Measurements from ENCODE around the gene DCST1. TPM values are rescaled to one million over a fixed set of nuclear protein-coding genes. Genes with fewer than 3 reads are reported as not detected.
A peak's percentile ranks its signal among the peaks of the same experiment; 100 is the strongest.

The DCST1 gene
- total and polyA plus RNA-seq, 2 of the 13 experiments (the other 11 are each of a cell fraction or from before 2014, with no cell fraction given): 0.04 TPM; not detected in 1

DNA sequence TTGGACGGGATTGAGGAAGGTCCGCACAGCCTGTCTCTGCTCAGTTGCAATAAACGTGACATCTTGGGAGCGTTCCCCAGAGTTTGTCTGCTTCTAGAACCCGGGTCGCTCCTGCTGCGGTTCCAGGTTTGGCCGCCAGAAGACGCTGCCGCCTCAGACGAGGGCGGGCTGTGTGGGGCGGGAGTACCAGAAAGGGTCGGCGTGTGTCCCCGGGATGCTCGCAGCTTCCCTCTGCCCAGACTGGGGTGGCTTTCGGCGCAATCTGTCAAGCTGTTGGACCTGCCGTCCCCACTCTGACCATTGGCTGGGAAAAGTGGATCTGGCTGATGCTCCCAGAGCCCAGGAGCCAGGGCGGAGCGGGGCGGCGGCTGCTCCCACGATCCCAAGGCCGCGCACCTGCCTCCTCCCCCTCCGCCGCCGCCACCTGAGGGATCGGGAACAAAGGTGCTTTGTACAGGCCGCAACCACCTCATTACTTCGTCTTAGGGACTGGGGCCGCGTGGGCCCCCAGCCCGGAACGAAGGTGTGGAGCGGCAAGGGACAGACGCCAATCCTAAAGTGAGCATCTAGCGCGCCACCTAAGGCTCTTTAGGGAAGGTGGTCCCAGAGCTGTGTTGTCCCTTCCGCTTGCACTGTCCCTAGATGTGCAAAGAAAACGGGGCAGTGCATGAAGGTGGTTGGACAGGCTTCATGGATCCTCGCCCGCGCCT is 29.2 kb downstream of the DCST1 start (continued):
- peak in 1 of 2 experiments; percentile 7; a peak in 1 of 4 replicates for TF ChIP-seq EP300 (IDR thresholded peaks at IDR 0.05; ENCODE audit: low read depth in 2 of 2, low read length in 2 of 2)
- TF ChIP-seq EP300 (CRISPR knock-in tag; IDR thresholded peaks at IDR 0.05; ENCODE audit: borderline replicate concordance): no peak
- no peak for TF ChIP-seq TGIF2 (CRISPR knock-in tag; IDR thresholded peaks at IDR 0.05)
- peak; percentile 30; the same call in 1 of the 2 replicates for TF ChIP-seq GABPB1 (CRISPR knock-in tag; IDR thresholded peaks at IDR 0.05)
- TF ChIP-seq ZNF878 (CRISPR knock-in tag; IDR thresholded peaks at IDR 0.05): no peak
- no peak for TF ChIP-seq ZBTB26 (CRISPR knock-in tag; IDR thresholded peaks at IDR 0.05; ENCODE audit: borderline replicate concordance)
- 0 out of 2 replicates have a peak, but pooled peaks have one; percentile 33 for TF ChIP-seq POGK (CRISPR knock-in tag; conservative IDR thresholded peaks at IDR 0.05)
- no peak for TF ChIP-seq MXD4 (CRISPR knock-in tag; IDR thresholded peaks at IDR 0.05)
- TF ChIP-seq PAX8 (CRISPR knock-in tag; IDR thresholded peaks at IDR 0.05; ENCODE audit: borderline replicate concordance): no peak
- TF ChIP-seq ZBTB44 (CRISPR knock-in tag; IDR thresholded peaks at IDR 0.05): no peak
- TF ChIP-seq ZNF546 (CRISPR knock-in tag; conservative IDR thresholded peaks at IDR 0.05): 0 out of 2 replicates have a peak, but pooled peaks have one; percentile 33
- TF ChIP-seq GATA4 (IDR thresholded peaks at IDR 0.05; ENCODE audit: borderline replicate concordance, low read depth): no peak
- TF ChIP-seq ZNF383 (CRISPR knock-in tag; IDR thresholded peaks at IDR 0.05; ENCODE audit: borderline replicate concordance): 0 out of 2 replicates have a peak, but pooled peaks have one; percentile 83
- TF ChIP-seq CTCF (CRISPR knock-in tag; IDR thresholded peaks at IDR 0.05): peak; percentile 92
- TF ChIP-seq BHLHE40 (IDR thresholded peaks at IDR 0.05; ENCODE audit: low read length): no peak
- peak; percentile 28; the same call in 1 of the 2 replicates for TF ChIP-seq ELF3 (CRISPR knock-in tag; IDR thresholded peaks at IDR 0.05)
- peak; percentile 53; the same call in 1 of the 2 replicates for TF ChIP-seq IRF2 (CRISPR knock-in tag; IDR thresholded peaks at IDR 0.05)
- peak; percentile 87 for TF ChIP-seq STAG1 (CRISPR knock-in tag; IDR thresholded peaks at IDR 0.05)
- TF ChIP-seq, protein P1, sequence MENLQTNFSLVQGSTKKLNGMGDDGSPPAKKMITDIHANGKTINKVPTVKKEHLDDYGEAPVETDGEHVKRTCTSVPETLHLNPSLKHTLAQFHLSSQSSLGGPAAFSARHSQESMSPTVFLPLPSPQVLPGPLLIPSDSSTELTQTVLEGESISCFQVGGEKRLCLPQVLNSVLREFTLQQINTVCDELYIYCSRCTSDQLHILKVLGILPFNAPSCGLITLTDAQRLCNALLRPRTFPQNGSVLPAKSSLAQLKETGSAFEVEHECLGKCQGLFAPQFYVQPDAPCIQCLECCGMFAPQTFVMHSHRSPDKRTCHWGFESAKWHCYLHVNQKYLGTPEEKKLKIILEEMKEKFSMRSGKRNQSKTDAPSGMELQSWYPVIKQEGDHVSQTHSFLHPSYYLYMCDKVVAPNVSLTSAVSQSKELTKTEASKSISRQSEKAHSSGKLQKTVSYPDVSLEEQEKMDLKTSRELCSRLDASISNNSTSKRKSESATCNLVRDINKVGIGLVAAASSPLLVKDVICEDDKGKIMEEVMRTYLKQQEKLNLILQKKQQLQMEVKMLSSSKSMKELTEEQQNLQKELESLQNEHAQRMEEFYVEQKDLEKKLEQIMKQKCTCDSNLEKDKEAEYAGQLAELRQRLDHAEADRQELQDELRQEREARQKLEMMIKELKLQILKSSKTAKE (CRISPR knock-in tag; IDR thresholded peaks at IDR 0.05; ENCODE audit: borderline replicate concordance): no peak
- TF ChIP-seq ZNF589 (CRISPR knock-in tag; conservative IDR thresholded peaks at IDR 0.05): no peak
- peak; percentile 57 for TF ChIP-seq XRCC5 (optimal IDR thresholded peaks at IDR 0.05; ENCODE audit: low read length)
